AML-193 (cell line): Measurements from ENCODE around the gene AP2S1.
"Not testable (repeated sequence)": the region's sequence is repeated elsewhere in the genome, so short reads cannot be mapped to it uniquely, and the experiment has no call there.

Experiments
- DNase-seq, 2 experiments: peaks; one replicate each; lab custom pipeline; 2025; lab: John Stamatoyannopoulos, UW

AP2S1 gene

DNA sequence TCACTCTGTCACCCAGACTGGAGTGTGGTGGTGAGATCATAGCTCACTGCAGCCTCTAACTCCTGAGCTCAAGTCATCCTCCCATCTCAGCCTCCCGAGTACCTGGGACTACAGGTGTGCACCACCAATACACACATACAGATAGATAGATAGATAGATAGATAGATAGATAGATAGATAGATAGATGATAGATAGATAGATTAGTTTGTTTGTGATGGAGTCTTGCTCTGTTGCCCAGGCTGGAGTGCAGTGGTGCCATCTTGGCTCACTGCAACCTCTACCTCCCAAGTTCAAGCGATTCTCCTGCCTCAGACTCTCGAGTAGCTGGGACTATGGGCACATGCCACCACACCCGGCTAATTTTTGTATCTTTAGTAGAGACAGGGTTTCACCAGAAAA, 46.2 kb downstream of the AP2S1 start:
- DNase-seq = not testable (repeated sequence)

DNA sequence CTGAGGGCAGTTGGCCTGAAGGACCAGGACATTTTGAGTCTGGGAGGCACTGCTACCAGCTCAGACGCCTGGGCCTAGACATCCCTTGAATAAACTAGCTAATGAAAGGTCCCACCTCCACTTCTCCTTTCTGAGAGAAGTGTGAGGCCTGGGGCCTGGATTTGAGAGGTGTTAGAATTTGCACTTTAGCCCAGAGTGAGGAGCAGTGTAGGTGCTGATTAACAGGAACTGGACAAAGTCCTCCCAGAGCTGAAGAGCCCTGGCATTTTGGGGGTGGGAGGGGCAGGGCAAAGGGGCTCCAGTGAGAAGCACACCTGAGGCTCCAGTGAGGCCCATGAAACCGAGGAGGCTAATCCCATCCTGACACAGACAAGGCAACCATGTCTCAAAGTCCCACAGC, 47.1 kb downstream of the AP2S1 start:
- no peak for DNase-seq

DNA sequence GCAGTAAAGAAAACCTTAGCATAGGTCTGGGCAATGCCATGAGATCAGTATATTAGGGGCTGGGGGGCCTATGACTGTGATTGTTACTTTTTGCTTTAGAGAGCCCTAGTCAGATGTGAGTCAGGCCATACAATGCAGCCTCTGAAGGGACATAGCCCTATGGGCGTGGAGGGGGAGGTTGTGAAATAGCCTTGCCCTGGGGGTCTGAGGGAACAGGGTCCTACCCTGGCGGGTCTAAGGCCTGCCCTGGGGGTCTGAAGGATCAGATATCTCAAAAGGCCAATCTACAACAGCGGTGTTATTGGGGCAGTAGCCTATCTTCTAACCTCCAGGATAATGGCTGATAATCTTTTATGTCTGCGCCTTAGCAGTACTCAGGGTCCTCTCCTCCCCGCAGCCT, 48.5 kb downstream of the AP2S1 start:
- no peak for DNase-seq

DNA sequence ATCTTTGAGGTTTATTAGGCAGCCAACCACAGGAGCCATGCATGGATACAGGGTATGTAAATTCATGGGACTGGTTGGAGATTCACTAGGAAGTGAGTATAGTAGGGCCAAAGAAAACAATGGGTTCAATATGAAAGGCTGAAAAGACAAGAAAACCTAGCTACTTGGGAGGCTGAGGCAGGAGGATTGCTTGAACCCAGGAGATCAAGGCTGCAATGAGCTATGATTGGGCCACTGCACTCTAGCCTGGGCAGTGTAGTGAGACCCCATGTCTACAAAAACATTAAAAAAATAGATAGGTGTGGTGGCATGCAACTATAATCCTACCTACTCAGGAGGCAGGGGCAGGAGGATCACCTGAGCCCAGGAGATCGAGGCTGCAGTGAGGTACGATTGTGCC, 51.9 kb downstream of the AP2S1 start:
- DNase-seq = no peak

DNA sequence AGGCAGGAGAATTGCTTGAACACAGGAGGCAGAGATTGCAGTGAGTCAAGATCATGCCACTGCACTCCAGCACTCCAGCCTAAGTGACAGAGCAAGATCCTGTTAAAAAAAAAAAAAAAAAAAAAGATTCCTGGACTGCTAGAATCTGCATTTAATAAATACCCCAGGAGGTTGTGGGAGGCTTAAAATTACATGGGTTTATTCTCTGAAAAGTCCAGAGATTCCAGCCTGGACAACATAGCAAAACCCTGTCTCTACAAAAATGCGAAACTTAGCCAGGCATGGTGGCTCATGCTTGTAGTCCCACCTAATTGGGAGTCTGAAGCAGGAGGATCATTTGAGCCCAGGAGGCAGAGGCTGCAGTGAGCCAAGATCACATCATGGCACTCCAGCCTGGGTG, 52.8 kb downstream of the AP2S1 start:
- no peak for DNase-seq

DNA sequence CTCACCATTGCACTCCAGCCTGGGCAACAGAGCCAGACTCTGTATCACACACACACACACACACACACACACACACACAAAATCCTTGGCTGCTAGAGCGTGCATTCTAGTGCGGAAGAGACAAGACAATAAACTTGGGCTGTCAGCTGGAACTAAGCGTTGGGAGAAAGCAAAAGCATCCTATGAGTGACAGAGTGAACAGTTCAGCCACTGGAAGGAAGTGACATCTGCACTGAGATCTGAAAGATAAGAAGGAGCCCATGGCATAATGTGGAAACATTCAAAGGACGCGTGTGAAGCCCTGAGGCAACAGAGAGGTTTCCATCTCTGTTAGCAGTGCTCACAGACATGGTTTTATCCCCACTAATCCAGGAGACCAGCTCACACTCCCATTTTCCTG, 58.7 kb downstream of the AP2S1 start:
- peak; percentile 59 to 71 for DNase-seq

DNA sequence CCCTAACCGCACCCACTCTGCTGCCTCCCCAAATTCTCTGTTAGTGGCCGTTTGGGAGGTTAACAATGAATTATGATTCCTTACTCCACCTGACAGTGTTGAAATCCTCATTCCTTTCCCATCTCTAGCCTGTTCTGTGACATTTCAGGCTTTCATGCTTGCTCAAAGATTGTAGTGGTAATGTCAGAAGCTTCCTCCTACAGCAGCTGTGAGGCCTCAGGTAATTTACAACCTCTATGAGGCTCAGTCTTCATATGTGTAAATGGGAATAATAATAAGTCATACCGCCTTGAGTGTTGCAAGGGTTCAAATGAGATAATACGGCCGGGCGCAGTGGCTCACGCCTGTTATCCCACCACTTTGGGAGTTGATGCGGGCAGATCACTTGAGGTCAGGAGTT, 61.3 kb downstream of the AP2S1 start:
- DNase-seq = no peak

DNA sequence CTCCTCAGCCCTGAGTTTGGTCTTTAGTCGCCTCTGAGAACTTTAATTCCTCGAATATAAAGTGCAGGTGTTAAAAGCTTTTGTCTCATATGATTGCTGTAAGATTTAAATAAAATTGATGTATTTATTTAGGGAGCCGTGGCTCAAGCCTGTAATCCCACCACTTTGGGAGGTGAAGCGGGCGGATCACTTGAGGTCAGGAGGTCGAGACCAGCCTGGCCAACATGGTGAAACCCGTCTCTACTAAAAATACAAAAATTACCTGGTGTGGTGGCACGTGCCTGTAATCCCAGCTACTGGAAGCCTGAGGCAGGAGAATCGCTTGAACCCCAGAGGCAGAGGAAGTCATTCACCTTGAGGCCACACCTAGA, 61.7 kb downstream of the AP2S1 start:
- DNase-seq = no peak

DNA sequence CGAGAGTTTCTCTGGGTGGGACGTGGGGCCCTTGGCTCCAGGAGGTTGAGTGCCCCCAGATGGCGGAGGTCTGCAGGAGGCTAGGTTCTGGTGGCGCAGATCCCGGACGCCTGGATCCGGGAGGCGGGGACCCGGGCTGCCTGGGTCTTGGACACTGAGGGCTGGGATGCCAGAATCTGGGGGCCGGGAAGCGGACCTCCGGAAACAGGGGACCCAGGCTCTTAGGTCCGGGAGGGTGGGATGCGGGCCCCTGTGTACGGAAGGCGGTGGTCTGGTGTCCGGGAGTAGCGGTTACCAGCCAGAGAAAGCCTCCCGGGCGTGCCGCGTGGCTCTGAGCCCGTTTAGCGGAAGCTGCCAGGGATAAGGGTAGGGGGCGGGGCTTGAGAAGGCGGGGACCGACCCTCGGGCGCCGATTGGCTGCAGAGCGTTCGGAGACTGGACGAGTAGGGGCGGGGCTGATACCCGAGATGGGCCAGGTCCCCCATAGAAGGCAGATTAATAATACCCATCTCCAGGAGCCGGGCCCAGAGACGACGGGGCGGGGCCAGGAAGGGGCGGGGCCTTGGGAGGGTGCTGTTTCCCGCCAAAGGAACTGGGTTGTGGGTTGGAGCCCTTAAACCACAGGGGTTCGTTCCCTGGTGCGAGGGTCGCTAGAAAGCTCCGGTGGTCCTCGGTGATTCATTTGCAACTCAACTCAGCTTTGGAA, 62.2 kb downstream of the AP2S1 start, which contains the start of gene SLC1A5:
SLC1A5 (minus strand) TSS at position 333 of the 706 bp plus-strand sequence. CDS start 629 bp downstream, outside the sequence.
- DNase-seq = peak; percentile 91 to 92
